ENCODE results near the gene IL20RB. TPM values are rescaled to one million over a fixed set of nuclear protein-coding genes. Genes with fewer than 3 reads are reported as not detected.
A peak's percentile ranks its signal among the peaks of the same experiment; 100 is the strongest.

The IL20RB gene
- total RNA-seq, 1 donor from 2014 or later = 0.82 TPM

DNA sequence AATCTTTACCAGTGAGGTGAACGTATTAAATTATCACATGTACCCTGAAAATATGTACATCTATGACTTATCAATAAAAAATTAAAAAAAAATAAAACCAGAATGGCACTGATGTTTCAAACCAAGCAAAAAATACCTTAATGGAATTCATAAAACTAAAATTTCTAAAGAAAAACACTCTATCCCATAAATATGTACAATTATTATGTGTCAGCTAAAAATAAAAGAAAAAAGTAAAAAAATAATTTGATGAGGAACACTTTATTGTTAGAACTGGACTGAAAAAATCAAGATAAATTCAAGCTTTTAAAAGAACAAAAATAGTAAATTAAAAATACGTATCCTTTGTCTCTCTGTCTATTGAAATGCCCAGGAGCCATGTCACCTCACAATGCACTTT, 63.1 kb downstream of the IL20RB start:
- DNase-seq (ENCODE audit: low spot score in 2 of 2) (no peak), FAIRE-seq (no peak)

DNA sequence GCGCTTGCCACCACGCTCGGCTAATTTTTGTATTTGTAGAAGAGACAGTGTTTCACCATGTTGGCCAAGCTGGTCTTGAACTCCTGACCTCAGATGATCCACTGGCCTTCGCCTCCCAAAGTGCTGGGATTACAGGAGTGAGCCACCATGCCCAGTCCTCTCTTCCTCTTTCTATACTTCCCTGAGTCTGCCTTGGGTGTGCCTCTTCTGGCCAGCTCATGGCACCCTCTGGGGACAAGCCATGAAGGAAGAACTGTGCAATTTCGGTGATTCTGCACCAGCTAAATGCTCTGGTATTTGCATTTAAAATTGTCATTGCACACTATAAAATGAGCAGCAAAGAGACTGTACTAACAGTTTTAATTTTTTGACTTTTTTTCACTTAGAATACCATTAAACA, 66.6 kb downstream of the IL20RB start:
- FAIRE-seq = no peak
- DNase-seq (ENCODE audit: low spot score in 2 of 2) = no peak

DNA sequence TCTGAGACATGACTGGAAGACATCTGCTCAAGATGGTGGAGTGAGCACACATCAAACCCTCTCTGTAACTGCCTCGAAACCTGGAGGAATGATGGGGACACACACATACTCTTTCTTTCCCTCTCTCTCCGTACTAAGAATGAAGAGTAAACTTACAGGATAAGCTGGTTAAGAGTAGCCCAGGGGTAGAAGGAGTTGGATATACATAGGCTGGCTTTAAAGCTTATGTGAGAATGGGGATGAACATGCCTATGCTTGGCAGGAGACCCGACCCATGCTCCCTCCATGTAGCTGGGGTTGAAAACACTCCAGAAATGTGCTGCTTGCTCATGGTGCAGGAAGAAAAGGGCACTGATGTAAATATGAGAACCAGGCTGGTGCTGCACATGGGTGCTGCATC, 68.9 kb downstream of the IL20RB start:
- DNase-seq (ENCODE audit: low spot score in 2 of 2) (no peak), FAIRE-seq (no peak)

DNA sequence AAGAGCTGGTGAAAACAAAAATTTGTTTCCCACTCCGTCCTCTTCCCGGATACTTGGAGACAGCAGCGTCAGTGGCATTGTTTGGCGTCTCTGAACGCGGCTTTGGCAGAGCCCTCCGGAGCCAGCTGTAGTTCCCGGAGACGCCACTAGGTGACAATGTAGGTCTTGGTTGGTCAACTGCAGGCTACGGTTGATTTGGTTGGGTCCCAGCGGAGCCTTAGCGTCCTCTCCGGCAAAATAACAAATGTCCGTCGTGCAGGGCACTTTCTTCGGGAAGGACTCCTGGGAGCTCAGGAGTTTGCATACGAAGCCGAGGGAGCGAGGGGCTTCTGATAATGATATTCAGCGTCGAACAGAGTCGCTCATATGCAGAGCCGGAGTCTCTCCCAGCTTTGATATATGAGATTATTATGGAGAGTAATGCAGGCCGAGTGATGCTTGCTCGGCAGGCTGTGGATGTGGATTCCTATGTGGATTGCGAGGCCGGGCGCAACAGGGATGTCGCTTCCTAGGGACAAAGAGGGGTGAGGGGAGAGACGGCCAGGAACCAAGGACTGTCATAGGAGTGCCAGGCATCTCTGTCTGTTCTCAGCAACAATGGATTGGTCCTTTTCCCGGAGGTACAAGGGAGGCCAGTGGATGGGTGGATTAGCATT, 74.8 kb downstream of the IL20RB start:
- peak; percentile 31 to 78 for DNase-seq (ENCODE audit: low spot score in 2 of 2)
- no peak for FAIRE-seq

DNA sequence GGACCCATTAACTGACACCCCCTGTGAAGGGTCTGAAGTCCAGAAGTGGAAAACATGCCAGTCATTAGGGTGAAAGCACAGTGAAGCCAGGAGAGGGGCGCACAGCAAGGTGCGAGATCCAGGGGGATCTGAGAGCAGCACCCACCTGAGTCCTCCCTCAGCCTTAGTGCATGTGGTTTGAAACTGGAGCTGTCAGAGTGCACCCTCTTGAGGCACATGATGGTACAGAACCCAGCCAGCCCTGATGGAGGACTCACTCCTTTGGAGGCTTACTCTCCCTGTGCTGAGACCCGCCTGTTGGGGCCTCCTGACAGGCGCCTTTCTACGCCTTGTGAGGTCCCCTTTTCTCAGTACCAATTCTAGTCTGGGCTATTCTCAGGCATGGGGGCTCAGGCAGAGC, 77.8 kb downstream of the IL20RB start:
- no peak for FAIRE-seq
- no peak for DNase-seq (ENCODE audit: low spot score in 2 of 2)

DNA sequence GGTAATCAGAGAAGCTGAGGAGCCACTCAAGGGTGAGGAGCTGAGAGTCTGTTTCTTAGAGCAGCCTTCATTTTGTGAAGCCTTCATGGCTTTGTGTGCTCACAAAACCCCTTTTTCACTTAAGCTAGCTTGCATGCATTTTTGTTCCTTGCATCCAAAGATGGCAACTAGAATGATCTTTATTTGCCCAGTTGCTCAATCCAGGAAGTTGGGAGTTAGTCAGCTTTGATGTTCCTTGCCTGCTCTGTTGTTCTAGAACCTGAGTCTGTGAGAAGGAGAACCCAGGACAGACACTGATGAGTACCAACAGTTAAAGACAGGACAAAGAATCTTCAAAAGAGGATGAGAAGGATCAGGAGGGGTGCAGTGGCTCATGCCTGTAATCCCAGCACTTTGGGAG, 81.8 kb downstream of the IL20RB start:
- DNase-seq (ENCODE audit: low spot score in 2 of 2) (no peak), FAIRE-seq (no peak)

DNA sequence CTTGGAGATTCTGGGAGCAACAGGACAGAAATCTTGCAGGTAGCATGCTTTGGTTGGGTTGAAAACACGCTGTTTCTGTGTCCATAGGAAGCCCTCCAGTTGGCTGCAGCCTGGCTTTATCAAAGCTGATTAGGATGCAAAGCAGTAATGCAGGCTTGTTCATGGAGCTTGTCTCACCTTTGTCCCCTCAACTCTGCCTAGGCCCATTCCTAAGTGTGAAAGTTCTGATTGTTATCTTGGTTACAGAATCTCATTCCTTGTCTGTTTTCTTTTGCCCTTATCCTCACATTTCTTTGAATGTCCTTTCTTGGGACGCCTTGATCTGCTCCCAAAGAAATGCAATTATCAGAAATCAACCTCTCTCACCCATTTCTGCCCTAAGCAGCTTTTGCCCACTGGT, 83.5 kb downstream of the IL20RB start:
- DNase-seq (ENCODE audit: low spot score in 2 of 2) = no peak
- FAIRE-seq = no peak

DNA sequence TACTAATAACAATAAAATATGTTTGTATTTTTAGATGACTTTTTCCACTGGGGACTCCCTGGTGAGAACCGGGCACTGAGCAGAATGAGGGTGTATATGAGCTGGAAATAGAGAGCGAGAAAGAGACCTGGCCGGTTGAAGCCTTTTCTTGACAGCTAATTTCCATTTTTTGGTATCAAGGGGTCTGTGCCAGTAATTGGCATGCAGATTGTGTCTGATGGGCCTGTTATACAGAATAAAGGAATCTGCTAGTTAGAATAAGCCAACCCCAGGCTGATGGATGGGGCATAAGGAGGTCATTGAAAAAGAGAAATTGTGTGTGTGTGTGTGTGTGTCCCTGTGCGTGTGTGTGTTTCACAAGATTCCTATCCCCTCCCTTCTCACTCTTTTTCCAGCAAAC, 83.9 kb downstream of the IL20RB start:
- FAIRE-seq = no peak
- no peak for DNase-seq (ENCODE audit: low spot score in 2 of 2)

DNA sequence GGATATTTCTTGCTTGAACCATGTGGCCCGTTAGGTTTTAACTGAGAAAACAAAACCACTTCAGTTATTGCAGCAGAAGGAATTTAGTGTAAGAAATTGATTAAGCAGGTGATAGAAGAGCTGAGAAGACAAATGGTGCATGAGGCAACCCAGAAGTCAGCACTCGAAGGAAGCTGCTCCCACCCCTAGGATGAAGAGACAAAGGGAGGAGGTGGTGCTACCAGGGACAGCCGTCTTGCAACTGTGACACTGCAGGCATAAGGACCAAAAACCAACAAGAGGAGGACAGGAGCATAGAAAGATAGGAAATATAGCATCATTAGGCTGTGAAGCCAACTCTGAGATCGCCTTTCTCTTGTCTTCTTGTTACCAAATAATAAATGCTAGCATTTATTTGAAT, 89.0 kb downstream of the IL20RB start:
- DNase-seq (ENCODE audit: low spot score in 2 of 2) = no peak
- FAIRE-seq = no peak

DNA sequence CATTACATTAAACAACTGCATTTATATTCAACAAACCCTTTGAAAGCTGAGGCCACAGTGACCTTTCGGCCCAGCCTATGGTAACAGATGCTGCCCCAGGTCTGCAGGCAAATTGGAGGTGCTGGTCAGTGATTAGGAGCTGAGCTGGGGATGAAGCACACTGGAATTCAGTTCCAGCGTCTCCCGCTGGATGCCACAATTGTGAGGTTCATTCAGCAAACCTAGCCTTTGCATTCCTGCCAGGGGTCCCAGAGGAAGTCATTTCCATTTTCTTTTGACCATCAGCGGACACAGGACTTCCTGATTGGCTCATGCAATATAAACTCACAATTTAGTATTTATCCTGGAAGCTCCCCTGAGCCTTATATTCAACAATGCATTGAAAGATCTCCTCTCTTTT, 89.5 kb downstream of the IL20RB start:
- DNase-seq (ENCODE audit: low spot score in 2 of 2) (no peak), FAIRE-seq (no peak)

DNA sequence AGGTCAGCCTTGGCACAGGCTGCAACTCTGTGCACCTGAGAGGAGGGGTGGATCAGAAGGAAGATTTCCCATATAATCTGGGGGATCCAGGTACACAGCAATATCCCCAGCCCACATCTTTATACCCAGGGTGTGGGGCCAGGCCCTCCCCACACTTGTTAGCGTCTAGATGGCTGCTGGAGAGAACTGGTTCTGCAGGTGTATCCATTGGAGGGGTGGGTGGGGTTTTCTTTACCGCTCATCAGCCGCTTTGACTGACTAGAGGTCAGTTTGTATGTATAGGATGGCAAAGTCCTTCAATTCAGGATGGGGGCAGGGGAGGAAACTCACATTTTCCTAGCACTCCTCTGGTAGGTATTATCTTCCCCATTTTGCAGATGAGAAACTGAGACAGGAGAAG, 92.5 kb downstream of the IL20RB start:
- DNase-seq (ENCODE audit: low spot score in 2 of 2) (no peak), FAIRE-seq (no peak)

DNA sequence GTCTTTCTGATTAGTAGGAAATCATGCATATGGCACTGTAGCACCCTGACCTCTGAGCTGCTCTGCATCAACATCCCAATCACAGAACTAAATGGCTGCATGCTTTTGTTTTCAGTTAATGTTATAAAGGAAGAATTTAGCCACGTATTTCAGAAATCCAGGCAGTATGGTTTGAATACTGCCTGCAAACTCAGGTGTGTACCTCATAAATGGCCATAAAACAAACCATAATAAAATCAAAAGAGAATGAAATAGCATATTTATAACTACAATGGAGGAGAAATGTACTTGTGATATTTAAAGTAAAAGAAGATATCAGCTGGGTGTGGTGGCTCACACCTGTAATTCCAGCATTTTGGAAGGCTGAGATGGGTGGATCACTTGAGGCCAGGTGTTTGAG, 94.5 kb downstream of the IL20RB start:
- no peak for DNase-seq (ENCODE audit: low spot score in 2 of 2)
- no peak for FAIRE-seq

Other genes starting within 250 kb of the IL20RB start
- 92.5 TPM for gene STAG1, start 205.6 kb upstream of the IL20RB start, total RNA-seq
- gene SLC35G2, start 138.9 kb upstream of the IL20RB start, total RNA-seq = 11.8 TPM
- gene NCK1, start 95.8 kb upstream of the IL20RB start, total RNA-seq = 38.3 TPM

Data from frontal cortex (tissue), 4 donors.